SU-DHL-6 (cell line): ENCODE measurements around the gene PPP2R2C.

Source experiments
- H2AFZ ChIP-seq: fragments of 200-600 bp; sonication (generic); 2 replicates; pipeline ENCODE4 v1.6.1; 2014; ENCODE audit warnings: low read depth, mild to moderate bottlenecking, moderate library complexity, mixed read lengths, antibody characterized with exemption, low read length; ENCODE audit not compliant: severe bottlenecking
- H3F3A ChIP-seq: fragments of 200-600 bp; shearing (Covaris generic); 2 replicates; pipeline ENCODE4 v1.6.0; 2016; ENCODE audit warnings: antibody characterized with exemption, mild to moderate bottlenecking; ENCODE audit not compliant: insufficient read depth
- H3K27ac ChIP-seq: fragments of 200-600 bp; sonication (generic); 2 replicates; pipeline ENCODE4 v1.5.1; 2016; ENCODE audit warnings: low read depth, mild to moderate bottlenecking, low read length, moderate library complexity, mixed read lengths
- H3K27me3 ChIP-seq: fragments of 200-600 bp; sonication (generic), shearing (Covaris generic); 2 replicates; pipeline ENCODE4 v1.6.0; 2014; ENCODE audit warnings: mild to moderate bottlenecking, low read length
- H3K36me3 ChIP-seq: fragments of 200-600 bp; sonication (generic); 2 replicates; pipeline ENCODE4 v1.6.1; 2014; ENCODE audit warnings: mild to moderate bottlenecking, low read length, mixed read lengths
- H3K4me2 ChIP-seq: fragments of 300-600, 200-600 bp; shearing (Covaris generic), sonication (generic); 2 replicates; pipeline ENCODE4 v1.6.0; 2014; ENCODE audit warnings: low read length, low read depth, mild to moderate bottlenecking; ENCODE audit not compliant: poor library complexity, severe bottlenecking
- H3K4me3 ChIP-seq: fragments of 200-600 bp; sonication (generic); 2 replicates; pipeline ENCODE4 v1.5.1; 2014; ENCODE audit warnings: antibody characterized with exemption, low read length, mild to moderate bottlenecking, mixed read lengths; ENCODE audit not compliant: insufficient read depth, poor library complexity, severe bottlenecking
- H3K79me2 ChIP-seq: fragments of 200-600 bp; sonication (generic); 2 replicates; pipeline ENCODE4 v1.6.1; 2014; ENCODE audit warnings: mild to moderate bottlenecking, low read length, moderate library complexity; ENCODE audit not compliant: insufficient read depth
- H3K9ac ChIP-seq: fragments of 200-600 bp; sonication (generic); 2 replicates; pipeline ENCODE4 v1.7.0; 2014; ENCODE audit warnings: mild to moderate bottlenecking, low read length
- H3K9me2 ChIP-seq: fragments of 200-600 bp; sonication (generic); replicated peaks from 2 replicates; pipeline ENCODE4 v1.6.1; 2014; ENCODE audit warnings: low read length; ENCODE audit not compliant: insufficient read depth
- H3K9me3 ChIP-seq: fragments of 200-600 bp; sonication (generic); 2 replicates; pipeline ENCODE4 v1.6.1; 2014; ENCODE audit warnings: low read length, mixed read lengths; ENCODE audit not compliant: insufficient read depth
- H4K20me1 ChIP-seq: fragments of 200-600 bp; sonication (generic); 2 replicates; pipeline ENCODE4 v1.6.1; 2014; ENCODE audit warnings: low read depth, mild to moderate bottlenecking, antibody characterized with exemption, low read length, moderate library complexity, mixed read lengths
- EZH2phosphoT487 ChIP-seq: fragments of 200-600 bp; sonication (generic), shearing (Covaris generic); conservative IDR thresholded peaks from 2 replicates; pipeline ENCODE4 v1.6.1; 2018; ENCODE audit warnings: mild to moderate bottlenecking, antibody characterized with exemption, low read length, moderate library complexity, mixed read lengths
- TF ChIP-seq, protein P1 (sequence below): fragments of 200-600 bp; sonication (generic); IDR thresholded peaks from one replicate; pipeline ENCODE4 v1.5.1; 2017; ENCODE audit warnings: antibody characterized with exemption, mild to moderate bottlenecking, low read length, moderate library complexity; ENCODE audit not compliant: insufficient read depth, poor library complexity, severe bottlenecking

PPP2R2C gene

DNA sequence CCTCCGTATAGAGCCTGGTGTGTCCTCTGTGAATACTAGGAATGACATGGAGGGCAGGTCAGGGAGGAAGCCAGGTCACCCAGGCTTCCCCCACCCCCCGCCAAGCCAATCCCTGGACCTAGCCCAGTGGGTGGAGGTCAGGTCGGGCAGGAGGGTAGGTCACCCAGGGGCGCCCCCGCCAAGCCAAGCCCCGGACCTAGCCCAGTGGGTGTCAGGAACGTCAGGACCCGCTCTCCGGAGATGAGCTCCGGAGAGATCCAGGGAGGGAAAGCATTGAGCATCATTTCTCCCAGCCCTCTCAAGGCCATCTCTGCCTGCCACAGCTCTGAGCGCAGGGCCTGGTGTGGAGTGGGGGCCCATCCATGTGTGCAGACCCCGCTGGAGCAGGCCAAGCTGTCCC, 154.2 kb downstream of the PPP2R2C start:
- no peaks in the 10 kb centered on the region for H3F3A ChIP-seq

DNA sequence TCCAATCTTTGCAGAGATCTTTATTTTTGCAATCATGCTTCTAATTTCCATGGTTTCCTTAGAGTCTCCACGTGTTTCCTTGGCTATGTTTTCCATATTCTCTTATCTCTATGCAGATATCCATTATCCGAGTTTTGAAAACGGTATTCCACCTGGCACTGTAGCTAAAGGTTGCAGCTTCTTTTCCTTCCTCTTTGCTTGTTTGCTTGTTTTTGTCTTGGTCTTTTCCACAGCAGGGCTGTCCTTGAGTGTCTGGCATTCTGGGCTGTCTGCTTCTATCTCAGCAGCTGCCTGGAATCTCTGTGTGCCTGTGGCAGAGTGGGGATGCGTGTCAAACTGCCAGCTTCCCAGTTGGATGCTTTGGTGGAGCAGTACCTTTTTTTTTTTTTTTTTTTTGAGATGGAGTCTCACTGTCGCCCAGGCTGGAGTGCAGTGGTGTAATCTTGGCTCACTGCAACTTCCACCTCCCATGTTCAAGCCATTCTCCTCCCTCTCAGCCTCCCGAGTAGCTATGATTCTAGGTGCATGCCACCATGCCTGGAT, 155.9 kb downstream of the PPP2R2C start:
- no peak overlapping the region for H3K27ac ChIP-seq
- H3K4me2 ChIP-seq: no peak overlapping the region
- no peaks in the 10 kb centered on the region for H3F3A ChIP-seq
- H3K79me2 ChIP-seq: no peaks in the 10 kb centered on the region
- H3K27me3 ChIP-seq: no peaks in the 10 kb centered on the region
- no peak for TF ChIP-seq EZH2phosphoT487
- TF ChIP-seq, protein P1, sequence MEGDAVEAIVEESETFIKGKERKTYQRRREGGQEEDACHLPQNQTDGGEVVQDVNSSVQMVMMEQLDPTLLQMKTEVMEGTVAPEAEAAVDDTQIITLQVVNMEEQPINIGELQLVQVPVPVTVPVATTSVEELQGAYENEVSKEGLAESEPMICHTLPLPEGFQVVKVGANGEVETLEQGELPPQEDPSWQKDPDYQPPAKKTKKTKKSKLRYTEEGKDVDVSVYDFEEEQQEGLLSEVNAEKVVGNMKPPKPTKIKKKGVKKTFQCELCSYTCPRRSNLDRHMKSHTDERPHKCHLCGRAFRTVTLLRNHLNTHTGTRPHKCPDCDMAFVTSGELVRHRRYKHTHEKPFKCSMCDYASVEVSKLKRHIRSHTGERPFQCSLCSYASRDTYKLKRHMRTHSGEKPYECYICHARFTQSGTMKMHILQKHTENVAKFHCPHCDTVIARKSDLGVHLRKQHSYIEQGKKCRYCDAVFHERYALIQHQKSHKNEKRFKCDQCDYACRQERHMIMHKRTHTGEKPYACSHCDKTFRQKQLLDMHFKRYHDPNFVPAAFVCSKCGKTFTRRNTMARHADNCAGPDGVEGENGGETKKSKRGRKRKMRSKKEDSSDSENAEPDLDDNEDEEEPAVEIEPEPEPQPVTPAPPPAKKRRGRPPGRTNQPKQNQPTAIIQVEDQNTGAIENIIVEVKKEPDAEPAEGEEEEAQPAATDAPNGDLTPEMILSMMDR: no peak
- H3K9me3 ChIP-seq: no peaks in the 10 kb centered on the region
- H3K36me3 ChIP-seq: no peaks in the 10 kb centered on the region
- H3K4me3 ChIP-seq: no peak overlapping the region
- H2AFZ ChIP-seq: no peak overlapping the region
- no peak overlapping the region for H3K9ac ChIP-seq
- H4K20me1 ChIP-seq: no peaks in the 10 kb centered on the region
- no peaks in the 10 kb centered on the region for H3K9me2 ChIP-seq

More for the DNA sequence above, 154.2 kb downstream of the PPP2R2C start:
- Histone ChIP-seq H3K4me3 (no peak overlapping the region), H3K36me3 (no peaks in the 10 kb centered on the region), H3K9me3 (no peaks in the 10 kb centered on the region), H3K9ac (no peak overlapping the region), H4K20me1 (no peaks in the 10 kb centered on the region), H3K27ac (no peak overlapping the region), H2AFZ (no peak overlapping the region), H3K9me2 (no peaks in the 10 kb centered on the region), H3K27me3 (no peaks in the 10 kb centered on the region), H3K4me2 (no peak overlapping the region), H3K79me2 (no peaks in the 10 kb centered on the region)
- no peak for TF ChIP-seq EZH2phosphoT487
- TF ChIP-seq, protein P1: no peak

DNA sequence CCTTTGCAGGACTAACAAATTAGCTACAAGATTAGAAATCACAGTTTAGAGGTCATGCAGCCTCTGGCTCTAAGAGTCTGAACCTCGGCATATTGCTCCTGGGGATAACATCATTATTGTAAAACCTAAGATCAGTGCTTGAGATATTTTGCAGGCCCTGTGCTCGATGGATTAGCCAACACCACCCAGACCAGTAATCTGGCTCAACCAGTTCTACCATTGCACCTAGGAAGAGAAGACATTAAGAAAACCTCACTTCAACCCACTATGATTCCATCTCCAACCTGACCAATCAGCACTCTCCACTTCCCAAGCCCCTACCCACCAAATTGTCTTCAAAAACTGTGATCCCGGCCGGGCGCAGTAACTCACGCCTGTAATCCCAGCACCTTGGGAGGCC, 159.2 kb downstream of the PPP2R2C start:
- Histone ChIP-seq H3K27ac (no peak overlapping the region), H3K9ac (no peak overlapping the region), H3K9me2 (no peaks in the 10 kb centered on the region), H4K20me1 (no peaks in the 10 kb centered on the region), H3K4me3 (no peak overlapping the region), H3K79me2 (no peaks in the 10 kb centered on the region), H3K9me3 (no peaks in the 10 kb centered on the region), H3F3A (no peaks in the 10 kb centered on the region), H2AFZ (no peak overlapping the region), H3K4me2 (no peak overlapping the region), H3K36me3 (no peaks in the 10 kb centered on the region), H3K27me3 (no peaks in the 10 kb centered on the region)
- TF ChIP-seq EZH2phosphoT487: no peak
- TF ChIP-seq, protein P1: no peak

DNA sequence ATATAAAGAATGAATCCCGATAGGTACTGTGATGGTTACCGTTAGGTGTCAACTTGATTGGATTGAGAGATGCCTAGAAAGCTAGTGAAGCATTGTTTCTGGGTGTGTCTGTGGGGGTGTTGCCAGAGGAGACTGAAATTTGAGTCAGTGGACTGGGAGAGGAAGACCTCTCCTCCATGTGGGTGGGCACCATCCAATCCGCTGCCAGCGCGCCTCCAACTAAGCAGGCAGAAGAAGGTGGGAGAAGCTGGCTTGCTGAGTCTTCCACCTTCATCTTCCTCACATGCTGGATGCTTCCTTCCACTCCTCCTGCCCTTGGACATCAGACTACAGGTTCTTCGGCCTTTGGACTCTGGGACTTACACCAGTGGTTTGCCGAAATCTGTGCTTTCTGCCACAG, 162.6 kb downstream of the PPP2R2C start:
- H4K20me1 ChIP-seq: no peaks in the 10 kb centered on the region
- H3K27me3 ChIP-seq: no peaks in the 10 kb centered on the region
- no peaks in the 10 kb centered on the region for H3F3A ChIP-seq
- no peaks in the 10 kb centered on the region for H3K9me3 ChIP-seq
- no peaks in the 10 kb centered on the region for H3K9me2 ChIP-seq
- H3K36me3 ChIP-seq: no peaks in the 10 kb centered on the region
- no peaks in the 10 kb centered on the region for H3K79me2 ChIP-seq
- no peak for TF ChIP-seq EZH2phosphoT487
- TF ChIP-seq, protein P1: no peak
- no peak overlapping the region for H2AFZ ChIP-seq
- no peak overlapping the region for H3K9ac ChIP-seq
- H3K27ac ChIP-seq: no peak overlapping the region
- H3K4me2 ChIP-seq: no peak overlapping the region
- H3K4me3 ChIP-seq: no peak overlapping the region
